Measurements from ENCODE around the gene LMTK3.

DNA sequence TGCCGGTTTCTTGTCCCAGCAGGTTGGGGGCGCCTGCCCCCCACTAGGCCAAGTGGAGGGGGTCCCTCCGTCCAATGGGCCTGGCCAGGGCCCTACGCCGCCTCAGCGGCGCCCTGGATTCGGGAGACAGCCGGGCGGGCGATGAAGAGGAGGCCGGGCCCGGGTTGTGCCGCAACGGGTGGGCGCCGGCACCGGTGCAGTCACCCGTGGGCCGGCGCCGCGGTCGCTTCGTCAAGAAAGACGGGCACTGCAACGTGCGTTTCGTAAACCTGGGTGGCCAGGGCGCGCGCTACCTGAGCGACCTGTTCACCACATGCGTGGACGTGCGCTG is 50.0 kb downstream of the LMTK3 start:
- TF ChIP-seq ZNF274 (IDR thresholded peaks at IDR 0.05; ENCODE audit: low read depth, low read length) = no peak
- no peak for TF ChIP-seq YY1 (IDR thresholded peaks at IDR 0.05; ENCODE audit: insufficient read depth, insufficient read length)
- no peak for TF ChIP-seq SUZ12 (IDR thresholded peaks at IDR 0.05; ENCODE audit: extremely low read depth, insufficient read depth, insufficient read length)
